Neural cell (in vitro differentiated cells): Measurements from ENCODE around the gene PLSCR4. TPM values are rescaled to one million over a fixed set of nuclear protein-coding genes. Genes with fewer than 3 reads are reported as not detected.
"Not testable (repeated sequence)": the region's sequence is repeated elsewhere in the genome, so short reads cannot be mapped to it uniquely, and the experiment has no call there.

Experiments used
- H2AFZ ChIP-seq: fragments of 200-600, 300-800 bp; sonication (generic), shearing (Covaris generic); 2 replicates; pipeline ENCODE4 v1.6.0; 2014; ENCODE audit warnings: low read depth, mild to moderate bottlenecking, antibody characterized with exemption, low read length, moderate library complexity
- H3F3A ChIP-seq: fragments of 200-600 bp; shearing (Covaris generic); 2 replicates; pipeline ENCODE4 v1.6.1; 2016; ENCODE audit warnings: mild to moderate bottlenecking, moderate library complexity, mixed read lengths, antibody characterized with exemption, low read length; ENCODE audit not compliant: insufficient read depth, poor library complexity, severe bottlenecking
- H3K27ac ChIP-seq: fragments of 200-600, 300-800 bp; sonication (generic), shearing (Covaris generic); 2 replicates; pipeline ENCODE4 v1.5.1; 2014; ENCODE audit warnings: mild to moderate bottlenecking, low read length, moderate library complexity
- H3K27me3 ChIP-seq: fragments of 300-800, 200-600 bp; sonication (generic), shearing (Covaris generic); 2 replicates; pipeline ENCODE4 v1.6.0; 2014; ENCODE audit warnings: mild to moderate bottlenecking, low read depth, low read length, moderate library complexity; ENCODE audit not compliant: insufficient read depth
- H3K36me3 ChIP-seq: fragments of 300-800, 200-600 bp; sonication (generic), shearing (Covaris generic); 2 replicates; pipeline ENCODE4 v1.5.1; 2014; ENCODE audit warnings: mild to moderate bottlenecking, antibody characterized with exemption, low read length, moderate library complexity; ENCODE audit not compliant: insufficient read depth
- H3K4me2 ChIP-seq: fragments of 300-800, 200-600 bp; sonication (generic), shearing (Covaris generic); 2 replicates; pipeline ENCODE4 v1.6.0; 2014; ENCODE audit warnings: mild to moderate bottlenecking, low read length
- H3K4me3 ChIP-seq: fragments of 300-800, 200-600 bp; sonication (generic), shearing (Covaris generic); 2 replicates; pipeline ENCODE4 v1.5.1; 2014; ENCODE audit warnings: mild to moderate bottlenecking, low read length, moderate library complexity
- H3K79me2 ChIP-seq: fragments of 200-600 bp; shearing (Covaris generic); replicated peaks from 2 replicates; pipeline ENCODE4 v1.6.0; 2014; ENCODE audit warnings: mild to moderate bottlenecking, low read length, moderate library complexity; ENCODE audit not compliant: insufficient read depth
- H3K9ac ChIP-seq: fragments of 300-800, 200-600 bp; sonication (generic), shearing (Covaris generic); 2 replicates; pipeline ENCODE4 v1.6.1; 2016; ENCODE audit warnings: mild to moderate bottlenecking, low read length, mixed read lengths
- H3K9me2 ChIP-seq: fragments of 200-600 bp; shearing (Covaris generic); 2 replicates; pipeline ENCODE4 v1.6.1; 2016; ENCODE audit warnings: mild to moderate bottlenecking, low read length, mixed read lengths; ENCODE audit not compliant: insufficient read depth
- H3K9me3 ChIP-seq: fragments of 200-600, 300-800 bp; sonication (generic), shearing (Covaris generic); 2 replicates; pipeline ENCODE4 v1.6.1; 2016; ENCODE audit warnings: mild to moderate bottlenecking, mixed run types, low read length, moderate library complexity, mixed read lengths
- H4K20me1 ChIP-seq: fragments of 200-600 bp; shearing (Covaris generic); 2 replicates; pipeline ENCODE4 v1.6.1; 2016; ENCODE audit warnings: mild to moderate bottlenecking, mixed run types; ENCODE audit not compliant: insufficient read depth
- CTCF ChIP-seq: fragments of 450-650 bp; IDR thresholded peaks from 2 replicates; pipeline ENCODE4 v1.5.1; 2014; ENCODE audit warnings: antibody characterized with exemption, mild to moderate bottlenecking, moderate library complexity; ENCODE audit not compliant: poor library complexity, severe bottlenecking
- EP300 ChIP-seq: fragments of 450-650 bp; conservative IDR thresholded peaks from 2 replicates; pipeline ENCODE4 v1.6.1; 2014; ENCODE audit warnings: antibody characterized with exemption, mild to moderate bottlenecking, moderate library complexity; ENCODE audit not compliant: poor library complexity, severe bottlenecking
- EZH2 ChIP-seq: fragments of 200-600, 300-800 bp; shearing (Covaris generic), sonication (generic); IDR thresholded peaks from 2 replicates; pipeline ENCODE4 v1.6.1; 2014; ENCODE audit warnings: antibody characterized with exemption, low read length, borderline replicate concordance, mild to moderate bottlenecking; ENCODE audit not compliant: insufficient read depth, poor library complexity, severe bottlenecking
- MXI1 ChIP-seq: fragments of 450-650 bp; conservative IDR thresholded peaks from 2 replicates; pipeline ENCODE4 v1.6.1; 2014; ENCODE audit warnings: antibody characterized with exemption, mild to moderate bottlenecking; ENCODE audit not compliant: poor library complexity, severe bottlenecking
- POLR2AphosphoS5 ChIP-seq: IDR thresholded peaks from 2 replicates; pipeline ENCODE4 v1.6.1; 2012
- RAD21 ChIP-seq: fragments of 450-650 bp; conservative IDR thresholded peaks from 2 replicates; pipeline ENCODE4 v1.6.1; 2014; ENCODE audit warnings: antibody characterized with exemption, mild to moderate bottlenecking, moderate library complexity
- REST ChIP-seq: IDR thresholded peaks from 2 replicates; pipeline ENCODE4 v1.6.1; 2012; ENCODE audit warnings: borderline replicate concordance
- SMC3 ChIP-seq: fragments of 450-650 bp; conservative IDR thresholded peaks from 2 replicates; pipeline ENCODE4 v1.6.1; 2014; ENCODE audit warnings: antibody characterized with exemption, mild to moderate bottlenecking, moderate library complexity; ENCODE audit not compliant: poor library complexity
- TAF1 ChIP-seq: IDR thresholded peaks from 2 replicates; pipeline ENCODE4 v1.6.1; 2012; ENCODE audit warnings: low read depth
- polyA plus RNA-seq: library from polyadenylated mRNA; depleted of rRNA; stranded (reverse); fragments of >200 nt; gene quantifications from 2 replicates; pipeline ENCODE4 v1.2.3, GENCODE V29; 2014

PLSCR4 gene
- polyA plus RNA-seq, 1 donor from 2014 or later = not detected

DNA sequence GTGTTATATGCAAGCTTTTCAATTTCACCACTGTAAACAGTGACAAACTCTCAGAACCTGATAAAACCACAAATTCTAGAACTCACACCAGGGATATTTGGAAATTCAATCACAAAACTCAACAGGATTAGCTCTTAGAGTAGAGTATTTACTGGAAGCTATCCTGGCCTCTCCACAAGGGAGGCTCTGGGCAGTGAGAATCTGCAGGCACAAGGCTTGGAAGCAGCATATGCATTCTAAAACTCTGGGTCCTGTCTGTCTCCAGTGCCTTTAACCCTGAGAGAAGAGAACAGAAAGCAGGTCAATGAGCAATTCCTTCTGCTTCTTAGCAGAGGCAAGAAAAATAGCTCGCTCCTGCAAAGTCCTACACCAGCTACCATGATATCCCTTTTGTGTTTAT lies 23.4 kb downstream of the PLSCR4 start:
- Histone ChIP-seq H3K4me2 (no peak overlapping the region), H3K27ac (no peak overlapping the region), H3K9me2 (no peaks in the 10 kb centered on the region), H3K36me3 (no peaks in the 10 kb centered on the region), H3K4me3 (no peak overlapping the region), H2AFZ (no peak overlapping the region), H4K20me1 (no peaks in the 10 kb centered on the region), H3F3A (no peaks in the 10 kb centered on the region), H3K9me3 (no peaks in the 10 kb centered on the region), H3K79me2 (no peaks in the 10 kb centered on the region), H3K9ac (no peak overlapping the region), H3K27me3 (no peaks in the 10 kb centered on the region)
- TF ChIP-seq EP300 (no peak), EZH2 (no peak), TAF1 (no peak), SMC3 (no peak), CTCF (no peak), RAD21 (no peak), REST (no peak), POLR2AphosphoS5 (no peak), MXI1 (no peak)

DNA sequence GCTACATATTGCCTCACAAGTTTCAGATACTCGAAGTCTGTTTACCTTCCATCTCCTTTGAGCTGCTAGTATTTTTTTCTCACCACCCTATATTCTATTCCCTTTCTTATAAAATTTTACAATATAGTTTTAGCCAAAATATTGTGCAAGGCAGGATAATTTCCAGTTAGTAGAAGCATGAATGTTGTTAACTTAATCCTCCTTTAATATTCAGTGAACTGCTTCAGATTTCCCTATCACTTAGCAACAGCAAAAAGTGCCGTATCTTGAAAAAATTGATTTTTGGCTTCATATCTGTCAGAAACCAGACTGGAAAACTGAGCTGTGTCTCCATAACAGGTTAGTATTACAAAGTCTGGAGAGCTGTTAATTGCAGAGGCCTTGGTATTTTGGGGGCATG lies 24.0 kb downstream of the PLSCR4 start:
- H3K9me3 ChIP-seq = no peaks in the 10 kb centered on the region
- no peak overlapping the region for H3K27ac ChIP-seq
- no peak overlapping the region for H3K4me3 ChIP-seq
- H3K9ac ChIP-seq = no peak overlapping the region
- no peak overlapping the region for H3K4me2 ChIP-seq
- H3F3A ChIP-seq = no peaks in the 10 kb centered on the region
- no peaks in the 10 kb centered on the region for H4K20me1 ChIP-seq
- H2AFZ ChIP-seq = no peak overlapping the region
- TF ChIP-seq RAD21 = no peak
- TF ChIP-seq SMC3 = no peak
- TF ChIP-seq TAF1 = no peak
- no peaks in the 10 kb centered on the region for H3K27me3 ChIP-seq
- H3K79me2 ChIP-seq = no peaks in the 10 kb centered on the region
- no peaks in the 10 kb centered on the region for H3K9me2 ChIP-seq
- H3K36me3 ChIP-seq = no peaks in the 10 kb centered on the region

- not testable (repeated sequence) for H2AFZ ChIP-seq, H3K9ac ChIP-seq, H3K4me3 ChIP-seq, H3K9me2 ChIP-seq, H3K27ac ChIP-seq, H3F3A ChIP-seq, H3K4me2 ChIP-seq, H3K79me2 ChIP-seq, H3K9me3 ChIP-seq, H3K27me3 ChIP-seq, H4K20me1 ChIP-seq, H3K36me3 ChIP-seq
Measured at GRCh38 chr3:146225458-146225857, 25.4 kb downstream of the PLSCR4 start.
